GM23338 (cell line): Measurements from ENCODE around the gene CACNA1G. TPM values are rescaled to one million over a fixed set of nuclear protein-coding genes. Genes with fewer than 3 reads are reported as not detected.

ENCODE experiments used
- ATAC-seq: fragments of 200-7000 bp; cut with Tn5 transposase; 3 replicates; pipeline ENCODE4 v1.9.1; 2020
- DNase-seq: peaks from one replicate; pipeline ENCODE4 v3.0.0-alpha.2; 2015; ENCODE audit warnings: low spot score
- H2AFZ ChIP-seq: fragments of 200-600 bp; sonication (generic); 2 replicates; pipeline ENCODE4 v1.8.0; 2016; ENCODE audit warnings: antibody characterized with exemption, mild to moderate bottlenecking, moderate library complexity
- H3F3A ChIP-seq: fragments of 200-600 bp; sonication (generic); replicated peaks from 2 replicates; pipeline ENCODE4 v1.8.0; 2017; ENCODE audit warnings: antibody characterized with exemption, mixed run types, low read depth
- H3K27ac ChIP-seq: fragments of 200-600 bp; sonication (generic); 2 replicates; pipeline ENCODE4 v1.6.1; 2016; ENCODE audit warnings: low read depth
- H3K27me3 ChIP-seq: fragments of 200-600 bp; sonication (generic); 2 replicates; pipeline ENCODE4 v1.8.0; 2016; ENCODE audit warnings: mild to moderate bottlenecking, mixed run types, moderate library complexity; ENCODE audit not compliant: insufficient read depth
- H3K36me3 ChIP-seq: fragments of 200-600 bp; sonication (generic); 2 replicates; pipeline ENCODE4 v1.8.0; 2016; ENCODE audit warnings: mild to moderate bottlenecking; ENCODE audit not compliant: insufficient read depth
- H3K4me1 ChIP-seq: fragments of 200-600 bp; sonication (generic); 2 replicates; pipeline ENCODE4 v1.8.0; 2016; ENCODE audit warnings: mild to moderate bottlenecking, moderate library complexity; ENCODE audit not compliant: insufficient read depth
- H3K4me2 ChIP-seq: fragments of 200-600 bp; sonication (generic); 2 replicates; pipeline ENCODE4 v1.7.1; 2017; ENCODE audit warnings: mixed run types
- H3K4me3 ChIP-seq: fragments of 200-600 bp; sonication (generic); 2 replicates; pipeline ENCODE4 v1.6.1; 2016; ENCODE audit warnings: mixed run types
- H3K79me2 ChIP-seq: fragments of 200-600 bp; sonication (generic); replicated peaks from 2 replicates; pipeline ENCODE4 v1.8.0; 2017; ENCODE audit warnings: mild to moderate bottlenecking; ENCODE audit not compliant: insufficient read depth
- H3K9me2 ChIP-seq: fragments of 200-600 bp; sonication (generic); 2 replicates; pipeline ENCODE4 v1.8.0; 2017; ENCODE audit not compliant: insufficient read depth
- H4K20me1 ChIP-seq: fragments of 200-600 bp; sonication (generic); replicated peaks from 2 replicates; pipeline ENCODE4 v1.8.0; 2017; ENCODE audit warnings: mild to moderate bottlenecking; ENCODE audit not compliant: insufficient read depth
- H3K27ac Mint-ChIP-seq: 2 replicates; pipeline ENCODE4 v1.8.0; 2020; ENCODE audit warnings: inconsistent platforms, mild to moderate bottlenecking, moderate library complexity, mixed read lengths
- H3K27me3 Mint-ChIP-seq: 3 replicates; pipeline ENCODE4 v1.8.0; 2022; ENCODE audit warnings: low read depth, mild to moderate bottlenecking, moderate library complexity, mixed read lengths, inconsistent platforms; ENCODE audit not compliant: insufficient read depth, poor library complexity
- H3K36me3 Mint-ChIP-seq: 3 replicates; pipeline ENCODE4 v1.8.0; 2021; ENCODE audit warnings: low read depth, mild to moderate bottlenecking, inconsistent platforms, moderate library complexity, mixed read lengths
- H3K4me1 Mint-ChIP-seq: 3 replicates; pipeline ENCODE4 v1.8.0; 2020; ENCODE audit warnings: mild to moderate bottlenecking, inconsistent platforms, mixed read lengths
- H3K4me3 Mint-ChIP-seq: 3 replicates; pipeline ENCODE4 v1.8.0; 2021; ENCODE audit warnings: moderate library complexity, mild to moderate bottlenecking, inconsistent platforms, mixed read lengths
- H3K9me3 Mint-ChIP-seq: 3 replicates; pipeline ENCODE4 v1.8.0; 2020; ENCODE audit warnings: moderate library complexity, mild to moderate bottlenecking, inconsistent platforms, mixed read lengths
- CREB1 ChIP-seq: fragments of 250-450 bp; sonication (Bioruptor Pico); IDR thresholded peaks from 2 replicates; pipeline ENCODE4 v1.5.0; 2020; ENCODE audit warnings: low read depth, mild to moderate bottlenecking, moderate library complexity
- ETS1 ChIP-seq: IDR thresholded peaks from 2 replicates; pipeline ENCODE4 v1.6.1; 2016; ENCODE audit warnings: antibody characterized with exemption
- NANOG ChIP-seq: IDR thresholded peaks from 2 replicates; pipeline ENCODE4 v1.6.1; 2016; ENCODE audit warnings: antibody characterized with exemption, borderline replicate concordance
- POLR2AphosphoS5 ChIP-seq: IDR thresholded peaks from 2 replicates; pipeline ENCODE4 v1.6.1; 2016; ENCODE audit warnings: antibody characterized with exemption, low read depth
- REST ChIP-seq: IDR thresholded peaks from one replicate; pipeline ENCODE4 v1.6.1; 2018; ENCODE audit warnings: antibody characterized with exemption; ENCODE audit not compliant: unreplicated experiment
- STAT1 ChIP-seq: IDR thresholded peaks from one replicate; pipeline ENCODE4 v1.6.1; 2016; ENCODE audit warnings: antibody characterized with exemption; ENCODE audit not compliant: unreplicated experiment
- ZNF114 ChIP-seq: fragments of 250-450 bp; sonication (Bioruptor Pico); IDR thresholded peaks from 2 replicates; pipeline ENCODE4 v1.5.0; 2020; ENCODE audit warnings: mild to moderate bottlenecking, moderate library complexity
- polyA plus RNA-seq: library from polyadenylated mRNA; unstranded; fragments of >200 nt; fragmentation: Nextera tagmentation; extraction: Ambion mirVana; gene quantifications from 2 replicates; pipeline ENCODE4 v1.2.1, GENCODE V29; 2016
- total RNA-seq: library from RNA; depleted of rRNA; stranded (reverse); fragments of >200 nt; shearing (Covaris generic); gene quantifications from 2 replicates; pipeline ENCODE4 v1.2.3, GENCODE V29; 2014
- TF ChIP-seq, protein P1 (sequence below), 2 experiments: fragments of 200-600 bp in 1 of 2; sonication (generic) in 1 of 2; conservative IDR thresholded peaks; 2 replicates each; pipeline versions ENCODE4 v1.5.1 to v1.6.1; 2016 to 2017; ENCODE audit warnings: antibody characterized with exemption in 2 of 2, low read depth in 2 of 2, mild to moderate bottlenecking in 2 of 2, moderate library complexity in 1 of 2

Gene CACNA1G
- total and polyA plus RNA-seq, 2 experiments from 2014 or later: 1.4 to 5.1 TPM

DNA sequence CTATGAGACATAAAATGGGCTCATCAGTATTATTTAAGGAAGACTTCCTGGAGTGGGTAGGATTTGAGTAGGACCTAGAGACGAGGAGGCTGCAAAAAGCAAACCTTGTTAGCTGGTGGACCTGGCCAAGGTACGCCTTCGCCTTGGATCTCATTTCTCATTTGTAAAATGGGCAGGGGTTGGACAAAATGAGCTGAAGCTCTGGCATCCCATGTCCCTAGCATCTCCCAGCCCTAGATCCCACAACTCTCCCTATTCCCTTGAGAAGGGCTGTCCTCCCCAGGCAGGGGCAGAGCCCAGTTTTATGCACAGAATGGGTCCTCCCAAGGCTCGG, 13.8 kb upstream of the CACNA1G start:
- Histone ChIP-seq H3K36me3 (no peaks in the 10 kb centered on the region), H3K4me3 (peak overlapping the region; percentile 67; the same call in 1 of the 2 replicates), H3K4me2 (peak overlapping the region; percentile 83; the same call in 1 of the 2 replicates), H3K9me2 (no peaks in the 10 kb centered on the region), H2AFZ (no peak overlapping the region; the same call in 1 of the 2 replicates), H3K27ac (no peak overlapping the region), H3K27me3 (no peaks in the 10 kb centered on the region), H3K79me2 (no peaks in the 10 kb centered on the region), H3K4me1 (peaks cover 14% of the 10 kb centered on the region; the same call in 1 of the 2 replicates), H3F3A (no peaks in the 10 kb centered on the region), H4K20me1 (no peaks in the 10 kb centered on the region)
- no peak for ATAC-seq
- no peak for TF ChIP-seq NANOG
- TF ChIP-seq, protein P1, sequence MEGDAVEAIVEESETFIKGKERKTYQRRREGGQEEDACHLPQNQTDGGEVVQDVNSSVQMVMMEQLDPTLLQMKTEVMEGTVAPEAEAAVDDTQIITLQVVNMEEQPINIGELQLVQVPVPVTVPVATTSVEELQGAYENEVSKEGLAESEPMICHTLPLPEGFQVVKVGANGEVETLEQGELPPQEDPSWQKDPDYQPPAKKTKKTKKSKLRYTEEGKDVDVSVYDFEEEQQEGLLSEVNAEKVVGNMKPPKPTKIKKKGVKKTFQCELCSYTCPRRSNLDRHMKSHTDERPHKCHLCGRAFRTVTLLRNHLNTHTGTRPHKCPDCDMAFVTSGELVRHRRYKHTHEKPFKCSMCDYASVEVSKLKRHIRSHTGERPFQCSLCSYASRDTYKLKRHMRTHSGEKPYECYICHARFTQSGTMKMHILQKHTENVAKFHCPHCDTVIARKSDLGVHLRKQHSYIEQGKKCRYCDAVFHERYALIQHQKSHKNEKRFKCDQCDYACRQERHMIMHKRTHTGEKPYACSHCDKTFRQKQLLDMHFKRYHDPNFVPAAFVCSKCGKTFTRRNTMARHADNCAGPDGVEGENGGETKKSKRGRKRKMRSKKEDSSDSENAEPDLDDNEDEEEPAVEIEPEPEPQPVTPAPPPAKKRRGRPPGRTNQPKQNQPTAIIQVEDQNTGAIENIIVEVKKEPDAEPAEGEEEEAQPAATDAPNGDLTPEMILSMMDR (conservative IDR thresholded peaks at IDR 0.05; ENCODE audit: low read depth in 2 of 2): no peak
- no peak for TF ChIP-seq REST
- no peak for TF ChIP-seq CREB1 (CRISPR knock-in tag)
- TF ChIP-seq STAT1: no peak
- TF ChIP-seq POLR2AphosphoS5: no peak
- TF ChIP-seq ZNF114 (CRISPR knock-in tag): no peak
- H3K36me3 Mint-ChIP-seq: no peaks in the 10 kb centered on the region; the same call in 2 of the 3 replicates
- H3K4me3 Mint-ChIP-seq: peak overlapping the region; percentile 43
- H3K27me3 Mint-ChIP-seq: peaks cover 19% of the 10 kb centered on the region
- peaks cover 22% of the 10 kb centered on the region for H3K4me1 Mint-ChIP-seq
- H3K27ac Mint-ChIP-seq: no peak overlapping the region
- H3K9me3 Mint-ChIP-seq: no peaks in the 10 kb centered on the region
- no peak for DNase-seq

GRCh38 chr17:50547035-50547735, 13.3 kb upstream of the CACNA1G start, which contains the start of gene SPATA20:
Gene SPATA20 (plus strand): TSS chr17:50547174. CDS start chr17:50547209, 35 bp downstream.
- ATAC-seq: peak; percentile 80
- Histone ChIP-seq H3K27ac (no peak within 1 kb of the TSS), H4K20me1 (no peaks in the 10 kb centered on the region), H3K36me3 (no peaks in the 10 kb centered on the region), H2AFZ (peak within 1 kb of the TSS; percentile 63; the same call in 1 of the 2 replicates), H3K4me1 (peaks cover 14% of the 10 kb centered on the region; the same call in 1 of the 2 replicates), H3K27me3 (no peaks in the 10 kb centered on the region), H3K4me2 (peak within 1 kb of the TSS; percentile 83), H3K9me2 (no peaks in the 10 kb centered on the region), H3K4me3 (peak within 1 kb of the TSS; percentile 67), H3F3A (no peaks in the 10 kb centered on the region), H3K79me2 (no peaks in the 10 kb centered on the region)
- TF ChIP-seq, protein P1 (conservative IDR thresholded peaks at IDR 0.05; ENCODE audit: low read depth in 2 of 2): peak; percentile 79 to 98
- TF ChIP-seq POLR2AphosphoS5 (peak; percentile 60), ETS1 (0 out of 2 replicates have a peak, but pooled peaks have one; percentile 27), CREB1 (CRISPR knock-in tag) (no peak)
- Mint-ChIP-seq H3K27ac (no peak within 1 kb of the TSS), H3K36me3 (no peaks in the 10 kb centered on the region; the same call in 2 of the 3 replicates), H3K4me1 (peaks cover 21% of the 10 kb centered on the region), H3K27me3 (peaks cover 18% of the 10 kb centered on the region), H3K9me3 (no peaks in the 10 kb centered on the region), H3K4me3 (peak within 1 kb of the TSS; percentile 68)
- peak; percentile 96 for DNase-seq
